GM10266 (cell line): ENCODE results near the gene PPIL6.

Experiments used
- DNase-seq: peaks from one replicate; pipeline ENCODE4 v3.0.0; 2012; ENCODE audit errors: extremely low spot score
- CTCF ChIP-seq: IDR thresholded peaks from 2 replicates; pipeline ENCODE4 v1.5.1; 2012; ENCODE audit warnings: mild to moderate bottlenecking, low read depth; ENCODE audit not compliant: control insufficient read depth, insufficient read depth; ENCODE audit errors: missing control alignments

Gene PPIL6

GRCh38 chr6:109359248-109359647 is 81.2 kb downstream of the PPIL6 start:
- no peak for DNase-seq
- no peak for TF ChIP-seq CTCF

- no peak for TF ChIP-seq CTCF
- DNase-seq: no peak
Measured at GRCh38 chr6:109358204-109358603, 82.2 kb downstream of the PPIL6 start.

GRCh38 chr6:109356237-109356636 is 84.2 kb downstream of the PPIL6 start:
- no peak for DNase-seq
- TF ChIP-seq CTCF: no peak

- TF ChIP-seq CTCF: no peak
- DNase-seq: no peak
Measured at GRCh38 chr6:109351231-109352130, 88.9 kb downstream of the PPIL6 start.

- no peak for TF ChIP-seq CTCF
- no peak for DNase-seq
Measured at GRCh38 chr6:109349419-109349987, 90.9 kb downstream of the PPIL6 start.

- TF ChIP-seq CTCF: no peak
- DNase-seq: no peak
Measured at GRCh38 chr6:109348226-109348625, 92.2 kb downstream of the PPIL6 start.

GRCh38 chr6:109347779-109348178 is 92.6 kb downstream of the PPIL6 start:
- DNase-seq: no peak
- TF ChIP-seq CTCF: no peak
